Measurements from ENCODE around the gene TFAP2C. TPM values are rescaled to one million over a fixed set of nuclear protein-coding genes. Genes with fewer than 3 reads are reported as not detected.

TFAP2C gene
- total and polyA plus RNA-seq, 2 experiments from 2014 or later: 11.9 to 14.3 TPM

DNA sequence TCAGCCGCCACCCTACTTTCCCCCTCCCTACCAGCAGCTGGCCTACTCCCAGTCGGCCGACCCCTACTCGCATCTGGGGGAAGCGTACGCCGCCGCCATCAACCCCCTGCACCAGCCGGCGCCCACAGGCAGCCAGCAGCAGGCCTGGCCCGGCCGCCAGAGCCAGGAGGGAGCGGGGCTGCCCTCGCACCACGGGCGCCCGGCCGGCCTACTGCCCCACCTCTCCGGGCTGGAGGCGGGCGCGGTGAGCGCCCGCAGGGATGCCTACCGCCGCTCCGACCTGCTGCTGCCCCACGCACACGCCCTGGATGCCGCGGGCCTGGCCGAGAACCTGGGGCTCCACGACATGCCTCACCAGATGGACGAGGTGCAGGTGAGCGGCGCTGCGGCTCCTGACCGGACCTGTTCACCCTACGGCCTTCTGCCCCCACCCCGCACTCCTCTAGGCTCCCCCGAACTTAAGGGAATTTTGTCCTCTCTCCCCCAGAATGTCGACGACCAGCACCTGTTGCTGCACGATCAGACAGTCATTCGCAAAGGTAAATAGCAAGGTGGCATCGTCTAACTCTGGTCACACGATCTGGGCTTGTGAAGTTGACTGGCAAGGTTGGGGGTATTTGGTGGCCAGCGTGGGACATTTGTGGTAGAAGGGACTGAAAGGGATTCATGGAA is 2.3 kb downstream of the TFAP2C start:
- peaks cover 48% of the 10 kb centered on the region for H3K27me3 ChIP-seq (ENCODE audit: insufficient read depth)
- H4K20me1 ChIP-seq (replicated peaks; ENCODE audit: insufficient read depth): peaks cover 7% of the 10 kb centered on the region
- H3K27me3 Mint-ChIP-seq (ENCODE audit: insufficient read depth, low read depth, poor library complexity): peaks cover 66% of the 10 kb centered on the region
- no peaks in the 10 kb centered on the region for H3K9me2 ChIP-seq (ENCODE audit: insufficient read depth)
- peak; percentile 2 for ATAC-seq
- peaks cover 61% of the 10 kb centered on the region for H3K4me1 Mint-ChIP-seq
- H3K4me1 ChIP-seq (ENCODE audit: insufficient read depth): peaks cover 58% of the 10 kb centered on the region
- 0 out of 2 replicates have a peak, but pooled peaks cover 4% of the 10 kb centered on the region for H3F3A ChIP-seq (replicated peaks; ENCODE audit: low read depth)
- peak overlapping the region; percentile 98 for H3K4me2 ChIP-seq
- H3K4me3 ChIP-seq: peak overlapping the region; percentile 95
- TF ChIP-seq, protein P1, sequence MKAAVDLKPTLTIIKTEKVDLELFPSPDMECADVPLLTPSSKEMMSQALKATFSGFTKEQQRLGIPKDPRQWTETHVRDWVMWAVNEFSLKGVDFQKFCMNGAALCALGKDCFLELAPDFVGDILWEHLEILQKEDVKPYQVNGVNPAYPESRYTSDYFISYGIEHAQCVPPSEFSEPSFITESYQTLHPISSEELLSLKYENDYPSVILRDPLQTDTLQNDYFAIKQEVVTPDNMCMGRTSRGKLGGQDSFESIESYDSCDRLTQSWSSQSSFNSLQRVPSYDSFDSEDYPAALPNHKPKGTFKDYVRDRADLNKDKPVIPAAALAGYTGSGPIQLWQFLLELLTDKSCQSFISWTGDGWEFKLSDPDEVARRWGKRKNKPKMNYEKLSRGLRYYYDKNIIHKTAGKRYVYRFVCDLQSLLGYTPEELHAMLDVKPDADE (IDR thresholded peaks at IDR 0.05): no peak
- TF ChIP-seq NANOG (IDR thresholded peaks at IDR 0.05; ENCODE audit: borderline replicate concordance): no peak
- TF ChIP-seq, protein P2, sequence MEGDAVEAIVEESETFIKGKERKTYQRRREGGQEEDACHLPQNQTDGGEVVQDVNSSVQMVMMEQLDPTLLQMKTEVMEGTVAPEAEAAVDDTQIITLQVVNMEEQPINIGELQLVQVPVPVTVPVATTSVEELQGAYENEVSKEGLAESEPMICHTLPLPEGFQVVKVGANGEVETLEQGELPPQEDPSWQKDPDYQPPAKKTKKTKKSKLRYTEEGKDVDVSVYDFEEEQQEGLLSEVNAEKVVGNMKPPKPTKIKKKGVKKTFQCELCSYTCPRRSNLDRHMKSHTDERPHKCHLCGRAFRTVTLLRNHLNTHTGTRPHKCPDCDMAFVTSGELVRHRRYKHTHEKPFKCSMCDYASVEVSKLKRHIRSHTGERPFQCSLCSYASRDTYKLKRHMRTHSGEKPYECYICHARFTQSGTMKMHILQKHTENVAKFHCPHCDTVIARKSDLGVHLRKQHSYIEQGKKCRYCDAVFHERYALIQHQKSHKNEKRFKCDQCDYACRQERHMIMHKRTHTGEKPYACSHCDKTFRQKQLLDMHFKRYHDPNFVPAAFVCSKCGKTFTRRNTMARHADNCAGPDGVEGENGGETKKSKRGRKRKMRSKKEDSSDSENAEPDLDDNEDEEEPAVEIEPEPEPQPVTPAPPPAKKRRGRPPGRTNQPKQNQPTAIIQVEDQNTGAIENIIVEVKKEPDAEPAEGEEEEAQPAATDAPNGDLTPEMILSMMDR (conservative IDR thresholded peaks at IDR 0.05; ENCODE audit: low read depth in 2 of 2): no peak
- no peak for TF ChIP-seq CREB1 (CRISPR knock-in tag; IDR thresholded peaks at IDR 0.05; ENCODE audit: low read depth)
- no peak for TF ChIP-seq EZH2phosphoT487 (IDR thresholded peaks at IDR 0.05; ENCODE audit: unreplicated experiment)
- no peak for TF ChIP-seq ZNF114 (CRISPR knock-in tag; IDR thresholded peaks at IDR 0.05)
- TF ChIP-seq, protein P3, sequence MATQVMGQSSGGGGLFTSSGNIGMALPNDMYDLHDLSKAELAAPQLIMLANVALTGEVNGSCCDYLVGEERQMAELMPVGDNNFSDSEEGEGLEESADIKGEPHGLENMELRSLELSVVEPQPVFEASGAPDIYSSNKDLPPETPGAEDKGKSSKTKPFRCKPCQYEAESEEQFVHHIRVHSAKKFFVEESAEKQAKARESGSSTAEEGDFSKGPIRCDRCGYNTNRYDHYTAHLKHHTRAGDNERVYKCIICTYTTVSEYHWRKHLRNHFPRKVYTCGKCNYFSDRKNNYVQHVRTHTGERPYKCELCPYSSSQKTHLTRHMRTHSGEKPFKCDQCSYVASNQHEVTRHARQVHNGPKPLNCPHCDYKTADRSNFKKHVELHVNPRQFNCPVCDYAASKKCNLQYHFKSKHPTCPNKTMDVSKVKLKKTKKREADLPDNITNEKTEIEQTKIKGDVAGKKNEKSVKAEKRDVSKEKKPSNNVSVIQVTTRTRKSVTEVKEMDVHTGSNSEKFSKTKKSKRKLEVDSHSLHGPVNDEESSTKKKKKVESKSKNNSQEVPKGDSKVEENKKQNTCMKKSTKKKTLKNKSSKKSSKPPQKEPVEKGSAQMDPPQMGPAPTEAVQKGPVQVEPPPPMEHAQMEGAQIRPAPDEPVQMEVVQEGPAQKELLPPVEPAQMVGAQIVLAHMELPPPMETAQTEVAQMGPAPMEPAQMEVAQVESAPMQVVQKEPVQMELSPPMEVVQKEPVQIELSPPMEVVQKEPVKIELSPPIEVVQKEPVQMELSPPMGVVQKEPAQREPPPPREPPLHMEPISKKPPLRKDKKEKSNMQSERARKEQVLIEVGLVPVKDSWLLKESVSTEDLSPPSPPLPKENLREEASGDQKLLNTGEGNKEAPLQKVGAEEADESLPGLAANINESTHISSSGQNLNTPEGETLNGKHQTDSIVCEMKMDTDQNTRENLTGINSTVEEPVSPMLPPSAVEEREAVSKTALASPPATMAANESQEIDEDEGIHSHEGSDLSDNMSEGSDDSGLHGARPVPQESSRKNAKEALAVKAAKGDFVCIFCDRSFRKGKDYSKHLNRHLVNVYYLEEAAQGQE (IDR thresholded peaks at IDR 0.05; ENCODE audit: unreplicated experiment): no peak
- no peak for TF ChIP-seq ZNF331 (CRISPR knock-in tag; IDR thresholded peaks at IDR 0.05; ENCODE audit: low read depth)
- peak; percentile 46 for DNase-seq (ENCODE audit: low spot score)
- no peak overlapping the region for H3K27ac Mint-ChIP-seq
- H3K36me3 ChIP-seq (ENCODE audit: insufficient read depth): no peaks in the 10 kb centered on the region
- no peaks in the 10 kb centered on the region for H3K9me3 Mint-ChIP-seq
- H3K36me3 Mint-ChIP-seq (ENCODE audit: low read depth): peaks cover 16% of the 10 kb centered on the region
- peaks cover 24% of the 10 kb centered on the region for H3K79me2 ChIP-seq (replicated peaks; ENCODE audit: insufficient read depth)
- H3K4me3 Mint-ChIP-seq: peak overlapping the region; percentile 65
- no peak overlapping the region for H3K27ac ChIP-seq (ENCODE audit: low read depth)
- no peak overlapping the region; the same call in 1 of the 2 replicates for H2AFZ ChIP-seq

DNA sequence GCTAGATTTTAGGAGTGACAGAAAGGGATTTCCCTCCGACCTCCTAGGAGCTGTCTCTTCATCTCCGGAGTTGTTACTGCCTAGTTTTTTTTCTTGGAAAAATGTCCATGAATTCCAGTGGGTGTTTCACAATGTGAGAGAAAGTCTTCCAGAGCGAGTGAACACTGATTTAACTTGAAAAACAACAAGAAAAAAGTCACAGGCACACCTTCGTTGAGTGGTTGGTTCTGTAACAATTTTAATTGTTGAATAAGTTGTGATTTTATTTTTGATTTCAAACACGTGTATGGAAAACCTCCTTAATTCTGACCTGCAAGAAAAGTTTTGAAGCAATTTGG is 2.9 kb downstream of the TFAP2C start:
- Mint-ChIP-seq H3K27ac (no peak overlapping the region), H3K9me3 (no peaks in the 10 kb centered on the region), H3K36me3 (ENCODE audit: low read depth) (peaks cover 16% of the 10 kb centered on the region), H3K27me3 (ENCODE audit: insufficient read depth, low read depth, poor library complexity) (peaks cover 61% of the 10 kb centered on the region), H3K4me1 (peaks cover 62% of the 10 kb centered on the region), H3K4me3 (peak overlapping the region; percentile 65)
- Histone ChIP-seq H3K4me1 (ENCODE audit: insufficient read depth) (peaks cover 63% of the 10 kb centered on the region), H3K79me2 (replicated peaks; ENCODE audit: insufficient read depth) (peaks cover 24% of the 10 kb centered on the region), H3K27ac (ENCODE audit: low read depth) (no peak overlapping the region), H3F3A (replicated peaks; ENCODE audit: low read depth) (0 out of 2 replicates have a peak, but pooled peaks cover 4% of the 10 kb centered on the region), H3K4me2 (peak overlapping the region; percentile 98), H4K20me1 (replicated peaks; ENCODE audit: insufficient read depth) (peaks cover 7% of the 10 kb centered on the region), H2AFZ (no peak overlapping the region), H3K4me3 (peak overlapping the region; percentile 95), H3K9me2 (ENCODE audit: insufficient read depth) (no peaks in the 10 kb centered on the region), H3K27me3 (ENCODE audit: insufficient read depth) (peaks cover 43% of the 10 kb centered on the region), H3K36me3 (ENCODE audit: insufficient read depth) (no peaks in the 10 kb centered on the region)
- no peak for ATAC-seq
- no peak for DNase-seq (ENCODE audit: low spot score)
- TF ChIP-seq ZNF331 (CRISPR knock-in tag; IDR thresholded peaks at IDR 0.05; ENCODE audit: low read depth) (no peak), NANOG (IDR thresholded peaks at IDR 0.05; ENCODE audit: borderline replicate concordance) (no peak), POLR2AphosphoS5 (IDR thresholded peaks at IDR 0.05; ENCODE audit: low read depth) (no peak), CREB1 (CRISPR knock-in tag; IDR thresholded peaks at IDR 0.05; ENCODE audit: low read depth) (no peak)
- TF ChIP-seq, protein P1 (IDR thresholded peaks at IDR 0.05): no peak
